Epithelial cell of proximal tubule (primary cell): ENCODE data around the gene CCDC148. TPM values are rescaled to one million over a fixed set of nuclear protein-coding genes. Genes with fewer than 3 reads are reported as not detected.

Experiments used
- DNase-seq: peaks from one replicate; pipeline ENCODE4 v3.0.0-alpha.2; 2011; ENCODE audit warnings: low read depth
- H3K4me3 ChIP-seq: 2 replicates; pipeline ENCODE4 v1.5.1; 2011; ENCODE audit warnings: low read depth, mild to moderate bottlenecking, low read length
- total RNA-seq: library from RNA; depleted of rRNA; stranded (reverse); fragments of >200 nt; gene quantifications from 2 replicates; pipeline ENCODE4 v1.2.3, GENCODE V29; 2015
- TF ChIP-seq, protein P1 (sequence below): conservative IDR thresholded peaks from 2 replicates; pipeline ENCODE4 v1.5.1; 2012; ENCODE audit warnings: low read depth, mild to moderate bottlenecking, low read length

Gene CCDC148
- total RNA-seq, 1 donor from 2014 or later = 0.86 TPM

- no peak for DNase-seq
- TF ChIP-seq, protein P1, sequence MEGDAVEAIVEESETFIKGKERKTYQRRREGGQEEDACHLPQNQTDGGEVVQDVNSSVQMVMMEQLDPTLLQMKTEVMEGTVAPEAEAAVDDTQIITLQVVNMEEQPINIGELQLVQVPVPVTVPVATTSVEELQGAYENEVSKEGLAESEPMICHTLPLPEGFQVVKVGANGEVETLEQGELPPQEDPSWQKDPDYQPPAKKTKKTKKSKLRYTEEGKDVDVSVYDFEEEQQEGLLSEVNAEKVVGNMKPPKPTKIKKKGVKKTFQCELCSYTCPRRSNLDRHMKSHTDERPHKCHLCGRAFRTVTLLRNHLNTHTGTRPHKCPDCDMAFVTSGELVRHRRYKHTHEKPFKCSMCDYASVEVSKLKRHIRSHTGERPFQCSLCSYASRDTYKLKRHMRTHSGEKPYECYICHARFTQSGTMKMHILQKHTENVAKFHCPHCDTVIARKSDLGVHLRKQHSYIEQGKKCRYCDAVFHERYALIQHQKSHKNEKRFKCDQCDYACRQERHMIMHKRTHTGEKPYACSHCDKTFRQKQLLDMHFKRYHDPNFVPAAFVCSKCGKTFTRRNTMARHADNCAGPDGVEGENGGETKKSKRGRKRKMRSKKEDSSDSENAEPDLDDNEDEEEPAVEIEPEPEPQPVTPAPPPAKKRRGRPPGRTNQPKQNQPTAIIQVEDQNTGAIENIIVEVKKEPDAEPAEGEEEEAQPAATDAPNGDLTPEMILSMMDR = no peak
- H3K4me3 ChIP-seq = no peak overlapping the region
Observed at GRCh38 chr2:158432117-158432516, 24.4 kb downstream of the CCDC148 start.

DNA sequence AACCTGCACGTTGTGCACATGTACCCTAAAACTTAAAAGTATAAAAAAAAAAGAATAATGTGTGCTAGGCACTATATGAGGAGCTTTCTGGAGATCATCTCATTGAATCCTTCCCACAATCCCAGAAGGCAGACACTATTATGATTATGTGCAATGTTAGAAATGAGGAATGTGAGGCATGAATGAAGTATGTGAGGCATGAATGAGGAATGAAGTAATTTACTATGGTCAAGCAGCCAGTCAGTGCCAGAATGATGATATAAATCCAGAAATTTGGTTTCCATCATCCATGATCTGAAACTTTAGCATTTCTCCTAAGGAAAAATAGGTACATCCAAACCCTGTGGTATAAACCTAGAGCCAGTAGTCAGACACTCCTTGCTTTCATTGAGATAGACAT, 42.0 kb downstream of the CCDC148 start:
- DNase-seq = no peak
- H3K4me3 ChIP-seq = no peak overlapping the region
- TF ChIP-seq, protein P1 = no peak

GRCh38 chr2:158413581-158413980, 43.0 kb downstream of the CCDC148 start:
- no peak overlapping the region for H3K4me3 ChIP-seq
- TF ChIP-seq, protein P1 = no peak
- no peak for DNase-seq

DNA sequence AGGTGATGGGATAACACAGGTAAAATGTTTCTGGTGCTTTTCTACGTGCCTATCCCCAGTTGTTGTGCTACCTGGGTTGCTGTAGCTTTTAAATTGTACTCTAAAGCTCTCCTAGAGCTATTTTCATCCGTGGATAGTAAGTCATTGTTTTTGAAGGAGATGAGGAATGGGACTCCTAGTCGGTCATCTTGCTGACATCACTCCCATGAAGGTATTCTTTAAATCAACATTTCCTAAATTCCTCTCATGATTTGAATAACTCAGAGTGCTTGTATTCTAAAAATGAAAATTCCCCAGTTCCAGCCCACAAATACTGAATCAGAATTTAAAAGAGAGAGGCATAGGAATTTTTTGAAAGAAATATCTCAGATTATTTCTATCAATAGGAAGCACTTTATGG, 44.3 kb downstream of the CCDC148 start:
- DNase-seq = no peak
- TF ChIP-seq, protein P1 = no peak
- H3K4me3 ChIP-seq = no peak overlapping the region

- H3K4me3 ChIP-seq = no peak overlapping the region
- TF ChIP-seq, protein P1 = no peak
- no peak for DNase-seq
Observed at GRCh38 chr2:158411748-158412147, 44.8 kb downstream of the CCDC148 start.

DNA sequence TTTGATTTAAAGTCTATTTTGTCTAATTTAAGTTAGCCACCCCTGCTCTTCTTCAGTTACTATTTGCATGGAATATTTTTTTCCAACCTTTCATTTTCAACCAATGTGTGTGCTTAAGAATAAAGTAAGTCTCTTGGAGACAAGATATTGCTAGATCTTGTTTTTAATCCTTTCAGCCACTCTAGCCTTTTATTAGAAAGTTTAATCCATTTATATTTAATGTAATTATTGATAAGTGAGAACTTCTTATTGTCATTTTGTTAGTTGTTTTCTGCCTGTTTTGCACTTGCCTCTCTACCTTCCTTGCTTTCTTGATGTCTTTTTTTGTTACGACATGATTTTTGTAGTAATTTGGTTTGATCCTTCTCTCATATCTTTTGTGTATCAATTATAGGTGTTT, 46.4 kb downstream of the CCDC148 start:
- no peak overlapping the region for H3K4me3 ChIP-seq
- DNase-seq = no peak
- TF ChIP-seq, protein P1 = no peak

DNA sequence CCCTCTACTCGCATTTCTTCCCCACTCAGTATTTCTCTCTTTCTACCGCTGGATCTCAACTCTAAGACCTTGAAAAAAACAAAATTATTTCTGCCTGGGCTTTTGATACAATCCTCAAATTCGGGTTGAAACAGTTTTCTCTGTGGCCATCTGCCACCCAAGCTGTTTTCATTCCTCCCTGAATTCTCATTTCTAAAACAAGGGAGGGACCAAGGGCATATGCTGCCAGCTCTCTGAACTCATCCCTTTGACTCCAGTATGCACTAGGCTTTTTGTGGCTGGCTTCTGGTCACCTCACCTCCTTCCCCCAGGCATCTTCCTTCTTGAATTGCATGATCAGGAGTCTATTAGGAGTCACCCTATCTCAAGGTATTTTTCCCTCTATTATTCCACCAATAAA, 49.5 kb downstream of the CCDC148 start:
- no peak for DNase-seq
- TF ChIP-seq, protein P1 = no peak
- no peak overlapping the region for H3K4me3 ChIP-seq
